ENCODE data around the gene CALD1.

Gene CALD1

GRCh38 chr7:134814730-134815364 is 35.4 kb downstream of the CALD1 start:
- H3K9me2 ChIP-seq (replicated peaks; ENCODE audit: control insufficient read depth, low read length): no peaks in the 10 kb centered on the region; the same call in 1 of the 2 replicates
- H3K27ac ChIP-seq (ENCODE audit: low read depth, low read length): no peak overlapping the region
- no peaks in the 10 kb centered on the region for H3K27me3 ChIP-seq (ENCODE audit: control insufficient read depth, low read length)
- H3F3A ChIP-seq (ENCODE audit: control insufficient read depth, insufficient read depth): no peaks in the 10 kb centered on the region
- H3K4me1 ChIP-seq (ENCODE audit: control insufficient read depth, low read length): no peaks in the 10 kb centered on the region
- H3K79me2 ChIP-seq (ENCODE audit: control insufficient read depth, low read length): no peaks in the 10 kb centered on the region
- H3K9me3 ChIP-seq (ENCODE audit: control insufficient read depth, insufficient read depth, low read length): 0 out of 2 replicates have a peak, but pooled peaks cover 3% of the 10 kb centered on the region
- no peaks in the 10 kb centered on the region for H4K20me1 ChIP-seq (ENCODE audit: control insufficient read depth, insufficient read depth, low read depth, low read length)
- no peaks in the 10 kb centered on the region for H3K36me3 ChIP-seq (ENCODE audit: control insufficient read depth, low read length)
- H3K4me3 ChIP-seq (ENCODE audit: low read length): no peak overlapping the region
- TF ChIP-seq CTCF (IDR thresholded peaks at IDR 0.05; ENCODE audit: low read depth, low read length, poor library complexity, severe bottlenecking) (no peak), EZH2phosphoT487 (IDR thresholded peaks at IDR 0.05; ENCODE audit: borderline replicate concordance, low read length) (no peak)
- H3K4me2 ChIP-seq (ENCODE audit: low read length): no peak overlapping the region

GRCh38 chr7:134818613-134819345 is 39.3 kb downstream of the CALD1 start:
- Histone ChIP-seq H3K9me3 (ENCODE audit: control insufficient read depth, insufficient read depth, low read length) (no peaks in the 10 kb centered on the region), H3K4me2 (ENCODE audit: low read length) (no peak overlapping the region), H3K27me3 (ENCODE audit: control insufficient read depth, low read length) (no peaks in the 10 kb centered on the region), H3K9me2 (replicated peaks; ENCODE audit: control insufficient read depth, low read length) (no peaks in the 10 kb centered on the region; the same call in 1 of the 2 replicates), H3K4me3 (ENCODE audit: low read length) (no peak overlapping the region), H3K4me1 (ENCODE audit: control insufficient read depth, low read length) (no peaks in the 10 kb centered on the region), H3K36me3 (ENCODE audit: control insufficient read depth, low read length) (no peaks in the 10 kb centered on the region), H3F3A (ENCODE audit: control insufficient read depth, insufficient read depth) (no peaks in the 10 kb centered on the region), H3K79me2 (ENCODE audit: control insufficient read depth, low read length) (no peaks in the 10 kb centered on the region), H4K20me1 (ENCODE audit: control insufficient read depth, insufficient read depth, low read depth, low read length) (no peaks in the 10 kb centered on the region), H3K27ac (ENCODE audit: low read depth, low read length) (no peak overlapping the region)
- no peak for TF ChIP-seq EZH2phosphoT487 (IDR thresholded peaks at IDR 0.05; ENCODE audit: borderline replicate concordance, low read length)
- TF ChIP-seq CTCF (IDR thresholded peaks at IDR 0.05; ENCODE audit: low read depth, low read length, poor library complexity, severe bottlenecking): no peak

GRCh38 chr7:134819401-134819800 is 40.0 kb downstream of the CALD1 start:
- TF ChIP-seq EZH2phosphoT487 (IDR thresholded peaks at IDR 0.05; ENCODE audit: borderline replicate concordance, low read length) (no peak), CTCF (IDR thresholded peaks at IDR 0.05; ENCODE audit: low read depth, low read length, poor library complexity, severe bottlenecking) (no peak)
- H3K4me3 ChIP-seq (ENCODE audit: low read length): no peak overlapping the region
- no peaks in the 10 kb centered on the region for H4K20me1 ChIP-seq (ENCODE audit: control insufficient read depth, insufficient read depth, low read depth, low read length)
- H3F3A ChIP-seq (ENCODE audit: control insufficient read depth, insufficient read depth): no peaks in the 10 kb centered on the region
- no peak overlapping the region for H3K27ac ChIP-seq (ENCODE audit: low read depth, low read length)
- no peaks in the 10 kb centered on the region; the same call in 1 of the 2 replicates for H3K9me2 ChIP-seq (replicated peaks; ENCODE audit: control insufficient read depth, low read length)
- no peaks in the 10 kb centered on the region for H3K27me3 ChIP-seq (ENCODE audit: control insufficient read depth, low read length)
- no peaks in the 10 kb centered on the region for H3K9me3 ChIP-seq (ENCODE audit: control insufficient read depth, insufficient read depth, low read length)
- H3K79me2 ChIP-seq (ENCODE audit: control insufficient read depth, low read length): no peaks in the 10 kb centered on the region
- no peaks in the 10 kb centered on the region for H3K4me1 ChIP-seq (ENCODE audit: control insufficient read depth, low read length)
- no peak overlapping the region for H3K4me2 ChIP-seq (ENCODE audit: low read length)
- H3K36me3 ChIP-seq (ENCODE audit: control insufficient read depth, low read length): no peaks in the 10 kb centered on the region
